Left kidney (tissue), 8 donors: ENCODE measurements around the gene FAM20B. TPM values are rescaled to one million over a fixed set of nuclear protein-coding genes. Genes with fewer than 3 reads are reported as not detected.
"Not testable (repeated sequence)": the region's sequence is repeated elsewhere in the genome, so short reads cannot be mapped to it uniquely, and the experiment has no call there.

Source experiments
- DNase-seq: peaks from one replicate; pipeline ENCODE4 v3.0.0-alpha.2; 2013
- long read RNA-seq, 8 donors: transcript quantifications; one replicate each; lab custom pipeline, GENCODE V29; 2026
- polyA plus RNA-seq: library from polyadenylated mRNA; unstranded; fragments of 120-200 nt; gene quantifications from one replicate; pipeline ENCODE4 v1.2.1, GENCODE V29; 2013; ENCODE audit not compliant: insufficient read length

Gene FAM20B, protein sequence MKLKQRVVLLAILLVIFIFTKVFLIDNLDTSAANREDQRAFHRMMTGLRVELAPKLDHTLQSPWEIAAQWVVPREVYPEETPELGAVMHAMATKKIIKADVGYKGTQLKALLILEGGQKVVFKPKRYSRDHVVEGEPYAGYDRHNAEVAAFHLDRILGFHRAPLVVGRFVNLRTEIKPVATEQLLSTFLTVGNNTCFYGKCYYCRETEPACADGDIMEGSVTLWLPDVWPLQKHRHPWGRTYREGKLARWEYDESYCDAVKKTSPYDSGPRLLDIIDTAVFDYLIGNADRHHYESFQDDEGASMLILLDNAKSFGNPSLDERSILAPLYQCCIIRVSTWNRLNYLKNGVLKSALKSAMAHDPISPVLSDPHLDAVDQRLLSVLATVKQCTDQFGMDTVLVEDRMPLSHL
- polyA plus RNA-seq = 47.5 TPM
- long read RNA-seq, donor 1, full-length matches to known transcripts = 7 of 7 reads
- long read RNA-seq, donor 1, partial matches to known transcripts = 0 of 7 reads
- long read RNA-seq, donor 1, other reads (novel, unspliced or antisense) = 0 of 7 reads
- long read RNA-seq, donor 2, full-length matches to known transcripts = 2 of 2 reads
- long read RNA-seq, donor 2, partial matches to known transcripts = 0 of 2 reads
- long read RNA-seq, donor 2, other reads (novel, unspliced or antisense) = 0 of 2 reads
- long read RNA-seq, donor 3, full-length matches to known transcripts = 4 of 16 reads
- long read RNA-seq, donor 3, partial matches to known transcripts = 12 of 16 reads
- long read RNA-seq, donor 3, other reads (novel, unspliced or antisense) = 0 of 16 reads
- long read RNA-seq, donor 4 = 0 reads
- long read RNA-seq, donor 5, full-length matches to known transcripts = 2 of 2 reads
- long read RNA-seq, donor 5, partial matches to known transcripts = 0 of 2 reads
- long read RNA-seq, donor 5, other reads (novel, unspliced or antisense) = 0 of 2 reads
- long read RNA-seq, donor 6, full-length matches to known transcripts = 2 of 2 reads
- long read RNA-seq, donor 6, partial matches to known transcripts = 0 of 2 reads
- long read RNA-seq, donor 6, other reads (novel, unspliced or antisense) = 0 of 2 reads
- long read RNA-seq, donor 7, full-length matches to known transcripts = 6 of 37 reads
- long read RNA-seq, donor 7, partial matches to known transcripts = 31 of 37 reads
- long read RNA-seq, donor 7, other reads (novel, unspliced or antisense) = 0 of 37 reads
- long read RNA-seq, donor 8, full-length matches to known transcripts = 3 of 3 reads
- long read RNA-seq, donor 8, partial matches to known transcripts = 0 of 3 reads
- long read RNA-seq, donor 8, other reads (novel, unspliced or antisense) = 0 of 3 reads

DNA sequence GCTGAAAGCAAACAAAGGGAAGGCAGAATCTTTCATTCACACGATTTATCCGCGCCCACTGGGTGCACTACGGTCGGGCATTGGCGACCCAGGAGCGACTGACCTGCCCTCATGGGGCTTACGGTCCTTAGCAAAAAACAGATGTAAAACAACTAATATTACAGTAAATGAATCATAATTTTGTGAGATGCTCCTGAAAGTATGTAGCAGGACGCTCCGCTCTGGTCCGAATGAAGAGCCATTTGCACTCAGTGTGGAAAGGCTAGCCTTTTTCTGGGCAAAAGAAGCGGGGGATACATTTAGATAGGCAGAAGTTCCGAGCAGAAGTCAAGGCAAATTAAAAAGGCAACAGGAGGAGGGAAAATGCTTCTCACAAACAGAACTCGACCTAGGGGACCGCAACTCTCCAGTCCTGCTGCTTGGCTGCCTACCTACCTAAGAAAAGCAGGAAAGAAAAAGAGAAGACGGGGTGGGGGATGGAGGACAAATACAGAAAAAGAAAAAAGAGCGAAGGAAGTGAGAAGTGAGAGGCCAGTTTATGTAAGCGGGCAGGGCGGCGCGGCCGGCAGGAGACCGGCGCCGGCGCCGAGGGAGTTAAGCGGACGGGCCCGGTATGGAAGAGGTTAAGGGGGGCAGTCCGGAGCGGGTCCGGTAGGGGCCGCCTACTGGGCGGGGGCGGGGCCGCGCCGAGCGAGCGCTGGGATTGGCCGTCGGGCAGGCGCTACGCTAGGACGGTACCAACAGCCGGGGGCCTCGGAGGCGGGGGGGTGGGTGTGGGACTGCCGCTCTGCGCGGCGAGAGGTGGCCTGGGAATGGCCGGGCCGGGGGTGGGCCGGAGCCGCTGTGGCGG lies at the start of gene FAM20B:
FAM20B (plus strand) TSS at position 770 of the 850 bp plus-strand sequence. CDS start 17,954 bp downstream, outside the sequence.
- DNase-seq = peak; percentile 92

DNA sequence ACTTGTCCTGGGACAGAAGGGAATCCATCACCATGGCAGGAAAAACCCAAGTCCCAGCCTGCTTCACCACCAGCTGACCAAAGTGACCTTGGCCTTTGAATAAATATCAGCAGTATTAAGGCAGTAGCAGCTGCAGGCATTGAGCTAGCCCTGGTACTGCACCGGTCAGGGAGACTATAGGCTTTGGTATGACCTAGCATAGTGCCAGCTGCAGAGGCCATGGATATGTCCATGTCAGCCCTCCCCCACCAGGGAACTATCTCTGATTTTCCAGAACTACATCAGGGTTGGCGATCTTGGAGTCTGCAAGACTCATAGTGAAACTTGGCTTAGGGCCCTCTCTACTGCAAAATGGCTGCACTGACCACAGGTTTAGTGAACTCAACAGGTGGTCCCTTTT lies 49.2 kb upstream of the FAM20B start:
- no peak for DNase-seq

DNA sequence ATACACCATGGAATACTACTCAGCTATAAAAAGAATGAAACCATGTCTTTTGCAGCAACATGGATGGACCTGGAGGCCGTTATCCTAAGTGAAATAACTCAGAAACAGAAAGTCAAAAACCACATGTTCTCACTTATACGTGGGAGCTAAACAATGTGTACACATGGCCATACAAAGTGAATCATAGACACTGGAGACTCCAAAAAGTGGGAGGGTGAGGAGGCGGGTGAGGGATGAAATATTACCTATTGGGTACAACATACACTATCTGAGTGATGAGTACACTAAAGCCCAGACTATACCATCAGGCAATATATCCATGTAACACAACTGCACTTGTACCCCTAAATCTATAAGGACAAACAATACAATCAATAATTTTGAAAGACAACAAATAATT lies 39.5 kb upstream of the FAM20B start:
- no peak for DNase-seq

DNA sequence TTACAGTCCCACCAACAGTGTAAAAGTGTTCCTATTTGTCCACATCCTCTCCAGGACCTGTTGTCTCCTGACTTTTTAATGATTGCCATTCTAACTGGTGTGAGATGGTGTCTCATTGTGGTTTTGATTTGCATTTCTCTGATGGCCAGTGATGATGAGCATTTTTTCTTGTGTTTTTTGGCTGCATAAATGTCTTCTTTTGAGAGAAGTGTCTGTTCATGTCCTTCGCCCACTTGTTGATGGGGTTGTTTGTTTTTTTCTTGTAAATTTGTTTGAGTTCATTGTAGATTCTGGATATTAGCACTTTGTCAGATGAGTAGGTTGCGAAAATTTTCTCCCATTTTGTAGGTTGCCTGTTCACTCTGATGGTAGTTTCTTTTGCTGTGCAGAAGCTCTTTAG lies 37.5 kb upstream of the FAM20B start:
- not testable (repeated sequence) for DNase-seq

DNA sequence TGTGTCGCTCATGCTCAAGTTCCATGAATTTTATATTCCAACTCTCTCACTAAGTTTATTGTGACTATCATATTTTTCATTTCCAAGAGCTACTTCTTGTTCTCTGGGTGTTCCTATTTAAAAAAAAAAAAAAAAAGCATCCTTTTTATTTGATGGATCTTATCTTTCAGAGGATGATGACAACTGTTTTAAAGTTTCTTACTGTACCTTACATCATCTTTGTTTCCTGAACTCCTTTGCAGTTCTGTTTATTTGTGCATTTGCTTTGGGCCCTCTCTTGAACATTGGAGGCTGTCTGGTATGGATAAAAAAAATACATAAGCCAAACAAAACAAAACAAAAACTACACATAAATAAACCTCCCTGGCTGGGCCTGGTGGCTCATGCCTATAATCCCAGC lies 32.1 kb upstream of the FAM20B start:
- no peak for DNase-seq

DNA sequence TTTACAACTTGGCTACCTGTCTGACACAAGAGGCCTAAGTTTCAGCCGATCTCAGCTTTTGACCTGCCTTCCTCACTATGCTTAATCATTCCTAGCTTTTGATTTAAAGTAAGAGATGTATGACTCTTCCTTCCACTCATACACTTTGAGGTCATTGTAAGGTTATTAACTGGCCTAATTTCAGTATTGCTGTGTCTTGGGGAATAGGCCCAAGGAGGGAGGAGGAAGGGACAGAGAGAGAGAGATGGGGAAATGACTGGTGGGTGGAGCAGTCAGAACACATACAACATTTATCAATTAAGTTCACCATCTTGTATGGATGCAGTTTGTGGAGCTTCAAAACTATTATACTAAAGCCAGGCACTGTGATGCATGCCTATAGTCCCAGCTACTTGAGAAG lies 28.3 kb upstream of the FAM20B start:
- no peak for DNase-seq

DNA sequence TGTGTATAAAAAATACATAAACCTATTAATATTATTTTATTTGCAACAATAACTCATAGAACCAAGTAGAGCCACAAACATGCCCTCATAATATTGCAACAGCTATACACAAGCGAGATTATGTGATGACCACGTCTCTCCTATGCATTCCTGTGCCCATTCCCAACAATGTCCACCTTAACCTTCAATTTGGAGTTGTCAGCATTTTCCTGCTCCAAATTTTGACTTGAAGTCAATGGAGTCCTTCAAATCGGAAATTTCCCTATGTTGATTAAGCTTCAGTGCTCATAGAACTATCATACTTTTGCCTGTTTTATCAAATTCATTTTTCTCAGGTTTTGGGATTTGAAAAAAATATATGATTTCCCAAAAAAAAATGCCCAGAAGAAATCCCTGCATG lies 27.4 kb upstream of the FAM20B start:
- DNase-seq = no peak

DNA sequence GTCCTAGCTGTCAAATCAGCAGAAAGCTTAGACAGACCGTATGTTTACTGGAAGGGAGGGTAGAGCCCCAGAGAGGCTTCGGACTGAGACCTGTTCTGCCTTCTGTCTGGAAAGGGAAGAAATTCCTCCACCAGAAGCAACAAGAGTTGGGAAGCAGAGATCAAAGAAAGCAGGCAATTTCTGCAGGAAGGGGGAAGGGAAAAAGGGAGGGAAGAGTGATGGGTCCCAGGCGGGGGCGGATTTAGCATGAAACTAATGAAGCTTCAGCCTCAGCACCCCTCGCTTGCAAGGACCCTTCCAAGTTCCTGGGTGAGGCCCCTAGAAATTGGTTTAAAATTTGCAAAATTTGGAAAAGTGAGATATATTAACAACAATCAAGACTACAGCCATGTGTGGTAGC lies 26.6 kb upstream of the FAM20B start:
- DNase-seq = no peak

DNA sequence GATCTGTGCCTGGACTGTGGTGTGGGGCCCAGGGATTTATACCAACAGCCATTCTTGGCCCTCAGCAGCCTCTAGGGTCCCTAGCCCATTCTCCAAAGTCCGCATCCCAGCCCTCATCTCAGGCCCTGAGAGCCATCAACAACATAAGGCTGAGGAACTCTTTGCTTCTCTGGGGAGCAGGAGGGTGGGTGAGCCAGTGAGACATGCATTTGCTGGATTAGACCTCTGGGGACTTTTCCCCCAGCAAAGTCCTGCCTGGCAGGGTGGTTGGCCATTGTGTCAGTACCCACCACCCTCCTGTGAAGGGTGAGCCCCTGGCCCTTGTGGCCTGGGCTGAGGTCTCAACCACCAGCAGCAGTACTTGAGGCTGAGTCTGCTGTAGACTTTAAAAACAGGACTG lies 24.2 kb upstream of the FAM20B start:
- DNase-seq = no peak

DNA sequence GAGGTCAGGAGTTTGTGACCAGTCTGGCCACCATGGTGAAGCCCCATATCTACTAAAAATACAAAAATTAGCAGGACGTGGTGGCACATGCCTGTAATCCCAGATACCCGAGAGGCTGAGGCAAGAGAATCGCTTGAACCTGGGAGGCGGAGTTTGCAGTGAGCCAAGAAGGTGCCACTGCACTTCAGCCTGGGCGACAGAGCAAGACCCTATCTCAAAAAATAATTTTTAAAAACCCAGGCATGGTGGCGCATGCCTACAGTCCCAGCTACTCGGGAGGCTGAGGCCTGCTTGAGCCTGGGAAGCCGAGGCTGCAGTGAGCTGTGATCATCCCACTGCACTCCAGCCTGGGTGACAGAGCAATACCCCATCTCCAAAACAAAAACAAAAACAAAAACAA lies 23.6 kb upstream of the FAM20B start:
- DNase-seq = not testable (repeated sequence)

DNA sequence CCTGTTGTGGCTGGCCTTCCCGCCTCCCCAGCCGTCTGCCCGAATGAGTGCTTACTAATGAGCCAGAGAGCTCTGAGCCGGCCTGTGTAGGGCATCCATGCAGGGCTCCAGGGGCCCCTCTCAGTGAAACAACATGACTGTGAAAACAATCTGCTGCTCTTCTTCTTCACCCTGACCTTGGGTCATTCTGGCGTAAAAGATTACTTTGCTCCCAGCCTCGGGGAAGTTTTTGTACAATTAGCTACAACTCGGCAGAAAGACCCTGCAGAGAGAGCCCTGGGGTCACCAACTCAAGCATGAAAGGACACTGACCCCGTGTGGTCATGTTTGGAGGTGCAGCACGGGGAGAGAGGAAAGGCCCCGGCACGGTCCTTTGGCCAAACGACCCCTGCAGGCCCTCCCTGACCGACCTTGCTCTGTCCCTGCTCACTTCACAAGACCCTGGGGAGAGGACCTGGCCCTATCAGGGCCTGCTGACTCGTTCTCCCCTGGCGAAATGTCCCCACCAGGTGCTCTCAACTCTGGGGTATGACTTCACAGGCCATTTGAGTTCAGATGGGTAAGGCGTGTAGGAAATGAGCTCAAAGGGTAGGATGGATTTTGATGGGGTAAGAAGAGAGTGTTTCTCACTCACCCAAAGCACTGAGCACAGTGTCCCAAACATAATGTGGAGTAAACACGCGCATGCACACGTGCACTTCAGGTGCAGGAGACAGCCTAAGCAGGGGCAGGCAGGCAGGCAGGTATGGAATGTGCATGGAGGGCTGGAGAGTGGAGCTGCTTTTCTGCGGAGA lies 22.9 kb upstream of the FAM20B start:
- peak; percentile 85 for DNase-seq

DNA sequence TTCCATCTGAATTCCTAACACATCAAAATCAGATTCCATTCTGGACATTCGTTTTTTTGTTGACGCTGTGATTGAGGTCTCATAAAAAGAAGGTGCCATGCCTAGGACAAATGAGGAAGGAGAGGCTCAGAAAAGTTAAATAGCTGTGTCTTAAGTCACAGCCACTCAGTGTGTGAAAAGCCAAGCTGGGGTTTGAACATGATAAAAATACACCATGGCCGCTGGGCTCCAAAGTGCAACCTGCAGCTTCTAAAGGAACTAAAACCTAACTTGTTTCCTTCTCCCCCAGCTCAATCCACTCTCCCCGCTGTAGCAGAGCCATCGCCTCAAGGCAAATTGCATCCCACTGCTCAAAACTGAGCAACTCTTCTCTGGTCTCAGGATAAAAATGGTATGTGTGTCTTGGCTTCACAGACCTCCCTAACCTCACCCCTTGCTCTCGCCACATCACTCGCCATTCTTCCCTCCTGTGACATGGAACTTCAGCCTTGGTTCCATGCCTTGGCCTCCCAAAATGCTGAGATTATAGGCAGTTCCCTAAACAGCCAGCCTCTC lies 22.1 kb upstream of the FAM20B start:
- no peak for DNase-seq

DNA sequence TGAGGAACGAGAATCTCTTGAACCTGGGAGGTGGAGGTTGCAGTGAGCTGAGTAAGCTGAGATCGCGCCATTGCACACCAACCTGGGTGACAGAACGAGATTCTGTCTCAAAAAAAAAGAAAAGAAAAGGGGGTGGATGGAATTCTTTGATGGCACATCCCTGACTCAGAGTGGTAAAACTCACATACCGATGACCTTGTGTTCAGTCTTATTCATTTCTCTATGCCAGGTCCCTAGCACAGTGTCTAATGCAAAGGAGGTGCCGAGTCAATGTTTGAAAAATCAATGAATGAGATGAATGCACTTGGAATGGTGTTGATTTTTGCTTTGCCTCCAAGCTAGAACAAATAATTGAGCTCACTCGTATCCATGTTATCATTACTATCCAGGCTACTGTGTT lies 18.5 kb upstream of the FAM20B start:
- DNase-seq = no peak

DNA sequence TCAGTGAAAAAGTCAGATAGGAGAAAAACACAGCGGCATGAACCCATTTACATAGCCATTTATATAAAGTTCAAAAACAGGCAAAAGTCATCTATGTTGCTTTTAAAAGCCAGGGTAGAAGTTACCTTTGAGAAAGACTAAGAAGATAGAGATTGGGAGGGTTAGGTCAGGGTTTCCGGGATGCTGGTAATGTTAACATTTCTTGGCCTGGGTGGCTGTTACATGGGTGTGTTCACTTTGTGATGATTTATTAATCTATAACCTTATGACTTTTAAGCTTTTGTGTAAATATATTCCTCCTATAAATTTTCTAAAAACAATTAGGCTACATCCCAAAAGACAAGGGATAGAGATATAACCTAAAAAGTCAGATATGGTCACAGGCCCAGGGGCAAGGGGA lies 15.0 kb upstream of the FAM20B start:
- DNase-seq = no peak

DNA sequence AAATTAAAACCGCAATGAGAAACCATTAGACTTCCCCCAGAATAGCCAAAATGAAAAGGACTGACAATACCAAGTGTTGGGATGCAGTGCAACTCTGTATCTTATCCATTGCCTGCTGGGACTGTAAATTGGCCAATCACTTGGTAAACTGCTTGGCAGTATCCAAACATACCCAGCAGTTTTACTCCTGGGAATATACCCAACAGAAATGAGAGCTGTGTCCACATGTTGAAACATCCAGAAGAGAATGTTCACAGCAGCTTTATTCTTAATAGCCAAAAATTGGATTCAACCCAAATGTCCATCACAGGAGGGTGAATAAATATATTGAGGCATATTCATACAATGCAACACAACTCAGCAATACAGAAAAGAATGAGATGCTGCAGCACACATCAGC lies 13.7 kb upstream of the FAM20B start:
- no peak for DNase-seq

DNA sequence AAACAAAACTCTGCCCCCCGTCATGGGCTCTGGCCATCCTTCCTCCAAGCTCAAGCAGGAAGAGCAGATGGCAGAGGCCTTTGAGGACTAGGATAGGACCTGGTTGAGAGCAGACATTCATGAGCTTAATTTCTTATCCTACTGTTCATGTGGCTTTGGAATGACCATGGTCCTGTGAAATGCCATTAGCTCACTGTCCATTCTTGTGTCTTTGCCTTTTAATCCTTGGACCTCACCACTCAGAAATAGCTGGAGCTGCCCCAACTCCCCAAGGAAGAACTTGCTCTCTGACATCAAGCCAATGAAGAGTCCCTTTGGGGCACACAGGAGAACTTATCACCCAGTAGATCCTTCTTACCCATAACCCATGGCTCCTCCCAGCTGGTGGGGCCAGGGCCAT lies 11.6 kb upstream of the FAM20B start:
- no peak for DNase-seq

DNA sequence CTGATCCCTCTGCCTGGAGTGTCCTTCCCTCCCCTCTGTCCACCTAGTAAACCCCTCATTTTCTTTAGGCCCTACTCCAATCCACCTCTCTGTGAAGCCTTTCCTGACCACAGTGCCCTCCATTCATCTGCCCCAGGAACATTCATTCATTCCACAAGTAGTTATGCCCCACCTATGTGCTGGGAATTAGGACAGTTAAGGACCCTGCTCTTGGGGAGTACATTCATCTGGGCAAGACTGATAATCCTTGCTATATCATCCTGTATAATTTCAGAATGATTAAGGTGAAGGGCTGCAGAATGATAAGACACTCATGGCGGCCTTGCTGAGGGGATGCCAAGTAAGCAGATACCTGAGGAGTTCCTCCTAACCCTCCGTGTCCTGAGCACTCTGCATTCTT lies 10.3 kb upstream of the FAM20B start:
- DNase-seq = no peak

DNA sequence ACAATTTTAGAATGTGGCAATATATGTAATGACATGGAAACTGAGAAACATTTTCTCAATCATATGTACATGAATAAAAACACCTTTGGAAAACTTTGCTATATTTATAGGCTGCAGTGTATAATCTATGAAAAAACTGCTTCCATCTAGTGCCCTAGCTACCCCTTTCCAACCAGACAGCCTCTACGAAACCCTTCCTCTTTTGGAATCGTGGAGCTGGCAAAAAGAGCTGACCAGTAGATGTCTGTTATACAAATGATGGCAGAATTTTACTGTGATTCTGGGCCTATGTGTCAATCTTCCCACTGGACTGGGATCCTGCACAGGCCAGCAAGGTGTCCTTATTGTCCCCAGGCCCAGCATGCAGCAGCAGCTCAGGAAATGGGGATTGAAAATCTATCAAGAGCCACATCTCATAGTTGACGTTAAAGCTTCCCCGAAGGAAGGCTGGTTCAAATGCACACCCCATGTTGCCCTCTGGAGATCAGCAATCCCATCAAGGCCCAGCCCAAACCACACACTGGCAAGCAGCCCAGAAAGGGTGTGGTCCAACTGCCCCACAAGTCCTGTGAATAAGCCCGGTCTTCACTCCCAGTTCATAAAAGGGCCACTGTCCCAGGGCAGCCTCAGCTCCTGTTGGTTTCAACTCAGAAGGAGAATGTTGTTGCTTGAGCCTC lies 8.8 kb upstream of the FAM20B start:
- peak; percentile 22 for DNase-seq
